SU-DHL-6 (cell line): Measurements from ENCODE around the gene GPR135.

ENCODE experiments used
- EZH2phosphoT487 ChIP-seq: fragments of 200-600 bp; sonication (generic), shearing (Covaris generic); conservative IDR thresholded peaks from 2 replicates; pipeline ENCODE4 v1.6.1; 2018; ENCODE audit warnings: mild to moderate bottlenecking, antibody characterized with exemption, low read length, moderate library complexity, mixed read lengths
- TF ChIP-seq, protein P1 (sequence below): fragments of 200-600 bp; sonication (generic); IDR thresholded peaks from one replicate; pipeline ENCODE4 v1.5.1; 2017; ENCODE audit warnings: antibody characterized with exemption, mild to moderate bottlenecking, low read length, moderate library complexity; ENCODE audit not compliant: insufficient read depth, poor library complexity, severe bottlenecking

DNA sequence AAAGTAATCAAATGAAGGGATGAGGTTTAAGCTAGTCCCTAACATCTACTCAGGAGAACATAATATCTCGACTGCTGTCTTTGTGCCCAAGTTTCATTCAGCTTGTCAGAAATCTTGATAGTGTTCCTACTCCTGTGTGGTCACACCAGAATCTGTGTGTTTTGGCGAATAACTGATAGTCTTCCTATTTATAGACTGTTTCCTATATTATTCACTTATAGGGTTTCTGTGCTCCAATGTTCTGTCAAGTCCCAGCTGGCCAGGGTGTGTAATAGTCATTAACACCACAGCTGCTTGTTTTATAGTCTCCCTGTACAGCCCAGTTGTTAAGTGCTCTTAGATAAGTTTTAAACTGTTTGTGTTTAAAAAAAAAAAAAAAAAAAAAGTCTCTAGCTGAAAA lies 45.9 kb downstream of the GPR135 start:
- TF ChIP-seq, protein P1, sequence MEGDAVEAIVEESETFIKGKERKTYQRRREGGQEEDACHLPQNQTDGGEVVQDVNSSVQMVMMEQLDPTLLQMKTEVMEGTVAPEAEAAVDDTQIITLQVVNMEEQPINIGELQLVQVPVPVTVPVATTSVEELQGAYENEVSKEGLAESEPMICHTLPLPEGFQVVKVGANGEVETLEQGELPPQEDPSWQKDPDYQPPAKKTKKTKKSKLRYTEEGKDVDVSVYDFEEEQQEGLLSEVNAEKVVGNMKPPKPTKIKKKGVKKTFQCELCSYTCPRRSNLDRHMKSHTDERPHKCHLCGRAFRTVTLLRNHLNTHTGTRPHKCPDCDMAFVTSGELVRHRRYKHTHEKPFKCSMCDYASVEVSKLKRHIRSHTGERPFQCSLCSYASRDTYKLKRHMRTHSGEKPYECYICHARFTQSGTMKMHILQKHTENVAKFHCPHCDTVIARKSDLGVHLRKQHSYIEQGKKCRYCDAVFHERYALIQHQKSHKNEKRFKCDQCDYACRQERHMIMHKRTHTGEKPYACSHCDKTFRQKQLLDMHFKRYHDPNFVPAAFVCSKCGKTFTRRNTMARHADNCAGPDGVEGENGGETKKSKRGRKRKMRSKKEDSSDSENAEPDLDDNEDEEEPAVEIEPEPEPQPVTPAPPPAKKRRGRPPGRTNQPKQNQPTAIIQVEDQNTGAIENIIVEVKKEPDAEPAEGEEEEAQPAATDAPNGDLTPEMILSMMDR = no peak
- TF ChIP-seq EZH2phosphoT487 = no peak
